Brain pericyte (primary cell): ENCODE data around the gene CT47B1.
"Not testable (repeated sequence)": the region's sequence is repeated elsewhere in the genome, so short reads cannot be mapped to it uniquely, and the experiment has no call there.

Experiments
- DNase-seq: peaks from one replicate; pipeline ENCODE4 v3.0.0-alpha.2; 2012; ENCODE audit warnings: low read depth, low spot score

Gene CT47B1

DNA sequence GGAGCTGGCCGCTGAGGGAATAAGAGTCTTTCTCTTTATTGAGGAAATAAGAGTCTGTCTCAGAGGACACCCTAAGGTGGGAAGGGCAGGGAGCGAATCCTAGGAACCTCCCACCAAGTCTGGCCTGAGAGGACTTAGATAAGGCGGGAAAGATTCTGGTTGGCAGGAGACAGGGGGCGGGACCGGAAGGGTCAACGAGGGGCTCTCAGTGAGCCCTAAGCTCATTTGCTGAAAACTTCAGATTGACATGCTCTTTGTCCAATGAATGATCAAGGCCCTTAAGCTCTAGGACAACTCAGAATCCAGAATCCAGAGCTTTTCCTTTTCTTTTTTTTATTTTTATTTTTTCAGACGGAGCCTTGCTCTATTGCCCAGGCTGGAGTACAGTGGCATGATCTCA lies at the start of gene CT47B1:
CT47B1 (minus strand) TSS at position 101 of the 400 bp plus-strand sequence. CDS start 196 bp downstream, outside the sequence.
- not testable (repeated sequence) for DNase-seq

DNA sequence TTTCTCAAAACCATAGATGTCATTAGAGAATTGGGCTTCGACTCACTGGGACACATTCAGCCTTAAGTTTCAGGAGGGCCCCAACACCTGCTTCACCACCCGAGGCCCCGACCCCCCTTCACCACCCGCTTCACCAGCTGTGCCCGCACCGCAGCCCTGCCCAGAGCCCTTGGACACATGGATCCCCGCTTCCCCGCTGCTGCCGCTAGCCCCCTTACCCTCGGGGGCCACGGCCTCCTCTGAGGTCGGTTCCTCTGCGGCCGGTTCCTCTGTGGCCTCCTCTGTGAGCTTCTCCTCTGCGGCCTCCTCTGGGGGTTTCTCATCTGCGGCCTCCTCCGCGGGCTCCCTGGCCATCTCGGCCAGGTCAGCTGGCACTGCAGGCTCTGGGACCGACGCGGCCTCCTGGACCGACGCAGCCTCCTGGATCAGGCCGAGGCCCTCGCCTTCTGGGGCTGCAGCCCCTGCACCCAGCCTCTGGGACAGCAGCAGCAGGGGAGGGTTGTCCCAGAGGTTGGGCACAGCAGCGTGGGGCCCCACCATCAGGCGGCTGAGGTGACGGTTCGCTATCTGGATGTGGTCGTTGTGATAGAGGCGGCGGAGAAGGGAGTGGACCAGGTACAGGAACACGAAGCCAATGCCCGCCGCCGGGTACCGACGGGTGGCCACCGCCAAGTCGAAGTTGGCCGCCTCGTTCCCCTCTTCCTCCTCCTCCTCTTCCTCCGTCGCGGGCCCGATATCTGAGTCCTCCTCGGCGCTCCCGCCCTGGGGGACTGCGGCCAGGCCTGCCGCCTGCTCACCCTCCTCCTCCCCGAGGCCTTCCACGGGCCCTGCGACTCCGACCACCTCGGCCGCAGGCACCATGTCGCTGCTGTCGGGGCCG lies 748 bp downstream of the CT47B1 start:
- DNase-seq = no peak

DNA sequence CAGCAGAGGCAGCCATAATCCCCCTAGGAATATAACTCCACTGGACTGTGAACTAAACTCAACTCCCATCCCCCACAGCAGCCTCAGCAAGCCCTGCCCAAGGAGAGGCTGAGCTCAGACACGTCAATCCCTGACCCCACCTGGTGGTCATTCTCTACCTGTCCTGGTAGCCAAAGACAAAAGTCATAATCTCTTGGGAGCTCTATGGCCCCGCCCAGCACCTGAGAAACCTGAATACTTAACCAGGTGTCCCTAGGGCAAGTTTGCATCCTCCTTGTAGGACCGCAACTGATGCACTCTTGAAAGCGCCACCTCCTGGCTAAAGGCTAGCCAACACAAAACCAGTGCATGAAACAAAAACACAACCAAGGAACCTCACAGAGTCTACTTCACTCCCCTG lies 18.4 kb downstream of the CT47B1 start:
- no peak for DNase-seq

DNA sequence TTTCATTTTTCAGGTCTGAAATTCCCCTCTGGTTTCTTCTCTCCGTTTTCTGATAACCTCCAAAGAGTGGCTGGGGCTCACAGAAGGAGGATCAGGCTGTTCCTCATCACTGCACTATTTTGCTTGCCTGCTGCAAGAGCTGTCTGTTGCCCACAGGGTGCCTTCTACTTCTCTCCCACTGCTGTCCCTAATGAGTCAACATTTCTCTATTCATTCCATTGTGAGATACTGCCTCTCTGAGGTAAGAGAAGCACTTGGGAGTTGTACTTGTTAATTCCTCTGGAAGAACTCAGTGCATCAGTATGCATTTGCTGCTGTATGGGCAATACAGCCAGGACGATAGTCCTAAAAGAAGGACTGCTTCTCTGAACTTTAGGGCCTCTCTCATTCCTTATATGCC lies 34.8 kb downstream of the CT47B1 start:
- no peak for DNase-seq

DNA sequence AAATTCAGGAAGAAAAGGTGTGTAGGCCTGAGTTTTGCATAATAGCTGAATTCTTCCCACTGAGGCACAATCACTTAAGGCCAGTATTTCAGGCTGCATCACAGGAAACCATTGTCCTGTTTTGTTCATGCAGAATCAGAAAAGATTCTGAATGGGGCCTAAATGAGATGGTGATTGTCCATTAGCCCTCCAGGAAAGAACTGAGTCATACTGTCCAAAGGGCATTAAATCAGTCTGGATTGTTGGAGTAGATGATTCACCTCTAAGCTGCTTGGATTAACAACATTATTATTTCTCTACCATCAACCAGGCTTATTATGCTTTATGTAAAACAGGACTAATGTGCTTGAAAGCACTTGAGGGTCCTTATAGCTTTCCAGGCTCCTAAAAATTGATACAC lies 36.2 kb downstream of the CT47B1 start:
- no peak for DNase-seq

DNA sequence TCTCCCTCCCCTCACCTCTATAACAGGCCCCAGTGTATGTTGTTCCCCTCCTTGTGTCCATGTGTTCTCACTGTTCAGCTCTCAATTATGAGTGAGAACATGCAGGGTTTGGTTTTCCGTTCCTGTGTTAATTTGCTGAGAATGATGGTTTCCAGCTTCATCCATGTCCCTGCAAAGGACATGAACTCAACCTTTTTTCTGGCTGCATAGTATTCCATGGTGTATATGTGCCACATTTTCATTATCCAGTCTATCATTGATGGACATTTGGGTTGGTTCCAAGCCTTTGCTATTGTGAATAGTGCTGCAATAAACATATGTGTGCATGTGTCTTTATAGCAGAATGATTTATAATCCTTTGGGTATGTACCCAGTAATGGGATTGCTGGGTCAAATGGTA lies 48.5 kb downstream of the CT47B1 start:
- not testable (repeated sequence) for DNase-seq

DNA sequence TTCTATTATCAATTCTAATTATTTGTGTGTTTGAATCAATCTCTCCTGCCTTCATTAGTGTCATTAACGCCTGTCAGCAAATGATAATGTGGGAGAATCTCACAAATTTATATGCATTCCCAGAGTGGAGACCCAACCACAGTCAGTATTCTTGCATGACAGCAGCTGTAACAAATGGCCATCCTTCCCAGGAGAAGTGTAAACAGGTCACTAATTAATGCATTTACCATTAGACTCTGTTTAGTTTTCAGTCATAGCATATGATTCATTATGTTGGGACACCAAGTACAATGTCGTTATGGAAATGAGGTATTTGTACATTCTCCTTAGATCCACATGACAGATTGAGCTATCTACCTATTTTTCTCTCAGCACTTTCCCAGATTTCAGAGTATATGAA lies 50.5 kb downstream of the CT47B1 start:
- DNase-seq = no peak

DNA sequence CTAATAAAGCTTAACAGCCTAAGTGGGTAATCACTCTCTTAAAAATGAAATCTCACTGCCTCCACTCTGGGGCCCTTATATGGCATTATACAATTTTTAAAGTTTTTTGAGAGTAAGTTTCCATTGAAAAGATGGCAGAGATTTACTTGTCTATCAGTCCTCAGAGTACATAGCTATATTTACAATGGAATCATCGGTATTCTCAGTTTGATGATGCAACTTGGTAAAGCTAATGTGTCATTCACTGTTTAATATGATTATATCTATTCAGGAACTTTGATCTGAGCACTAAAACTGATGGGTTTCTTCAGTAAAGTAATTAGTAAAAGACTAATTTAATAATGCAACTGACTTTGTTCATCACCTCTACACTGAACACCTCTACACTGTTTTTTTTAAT lies 51.6 kb downstream of the CT47B1 start:
- no peak for DNase-seq

DNA sequence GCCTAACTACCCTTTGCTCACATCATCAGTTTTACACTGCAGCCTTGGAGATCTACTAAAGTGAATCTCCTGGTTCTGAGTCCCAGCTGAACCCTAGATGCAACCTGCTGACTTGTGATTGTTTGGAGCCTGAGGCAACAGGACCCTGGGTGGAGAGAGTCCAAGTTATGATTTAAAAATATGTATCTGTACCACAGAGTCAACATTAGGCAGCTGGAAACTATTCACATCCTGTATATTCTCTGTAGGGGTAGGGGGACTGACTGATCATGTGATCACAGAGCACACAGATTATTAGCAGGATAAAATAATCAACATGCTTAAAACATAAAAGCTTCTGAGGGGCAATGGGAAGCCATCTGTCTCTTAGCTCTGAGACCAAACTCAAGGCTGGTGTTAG lies 52.1 kb downstream of the CT47B1 start:
- DNase-seq = no peak
